Hair follicle dermal papilla cell (primary cell): Measurements from ENCODE around the gene GPR25. TPM values are rescaled to one million over a fixed set of nuclear protein-coding genes. Genes with fewer than 3 reads are reported as not detected.

Experiments used
- total RNA-seq: library from RNA; depleted of rRNA; stranded (reverse); fragments of >200 nt; gene quantifications from 2 replicates; pipeline ENCODE4 v1.2.3, GENCODE V29; 2012

The GPR25 gene
- not detected in 2 replicates for total RNA-seq

GRCh38 chr1:200872446-200873115, at the start of gene GPR25:
TSS of gene GPR25 (plus strand) at chr1:200872981. CDS start at chr1:200873038, 57 bp downstream.

GRCh38 chr1:200894712-200895442, 22.1 kb downstream of the GPR25 start, which contains the start of gene INAVA:
TSS of gene INAVA (plus strand) at chr1:200894900. CDS start at chr1:200898401, 3,501 bp downstream.

Other genes with a start within 250 kb of the GPR25 start
- gene DDX59, start 203.1 kb upstream of the GPR25 start, total RNA-seq: 17.9 and 18.5 TPM in 2 replicates
- 44.0 and 48.2 TPM in 2 replicates for gene CAMSAP2, start 134.1 kb upstream of the GPR25 start, total RNA-seq
- 0.16 TPM in 1 of 2 replicates, not detected in the other for gene INAVA, start 21.9 kb downstream of the GPR25 start, total RNA-seq
- gene KIF21B, start 150.7 kb downstream of the GPR25 start, total RNA-seq: 0.12 and 0.16 TPM in 2 replicates
- gene CACNA1S, start 239.4 kb downstream of the GPR25 start, total RNA-seq: not detected in 2 replicates